Kidney (tissue), 14 donors: ENCODE results near the gene SCFD2. TPM values are rescaled to one million over a fixed set of nuclear protein-coding genes. Genes with fewer than 3 reads are reported as not detected.

Experiments
- DNase-seq, 5 donors: peaks; one replicate each; pipeline ENCODE4 v3.0.0-alpha.2; 2013 to 2020
- FAIRE-seq: peaks from 2 replicates; lab custom pipeline; 2012; peaks lifted over from hg19 to GRCh38; lab: Jason Lieb, UNC
- H3K27ac ChIP-seq, 2 donors: one replicate each; pipeline ENCODE4 v1.7.0; 2013; ENCODE audit warnings: low read depth in 2 of 2, low read length in 2 of 2, inconsistent platforms in 1 of 2
- H3K27me3 ChIP-seq: one replicate; pipeline ENCODE4 v1.7.1; 2013; ENCODE audit warnings: low read length, inconsistent platforms; ENCODE audit not compliant: control insufficient read depth, insufficient read depth
- H3K36me3 ChIP-seq, 3 donors: one replicate each; pipeline versions ENCODE4 v1.7.0 to v1.7.1; 2013; ENCODE audit warnings: low read length in 3 of 3, control low read depth in 1 of 3, inconsistent platforms in 1 of 3; ENCODE audit not compliant: insufficient read depth in 3 of 3, control insufficient read depth in 2 of 3
- H3K4me1 ChIP-seq, 3 donors: one replicate each; pipeline versions ENCODE4 v1.7.0 to v1.7.1; 2013; ENCODE audit warnings: low read length in 3 of 3, inconsistent platforms in 1 of 3, low read depth in 1 of 3; ENCODE audit not compliant: control insufficient read depth in 2 of 3, insufficient read depth in 2 of 3
- H3K4me3 ChIP-seq, 3 donors: one replicate each; pipeline versions ENCODE4 v1.7.0 to v1.8.1; 2013; ENCODE audit warnings: low read length in 3 of 3, control low read depth in 1 of 3, inconsistent platforms in 1 of 3
- H3K9ac ChIP-seq, 3 donors: one replicate each; pipeline versions ENCODE4 v1.7.0 to v1.7.1; 2013; ENCODE audit warnings: low read length in 3 of 3, control low read depth in 1 of 3, inconsistent platforms in 1 of 3
- H3K9me3 ChIP-seq, 3 donors: one replicate each; pipeline versions ENCODE4 v1.7.0 to v1.7.1; 2013; ENCODE audit warnings: low read length in 3 of 3, control low read depth in 1 of 3, inconsistent platforms in 1 of 3; ENCODE audit not compliant: control insufficient read depth in 2 of 3, insufficient read depth in 1 of 3
- intact Hi-C: fragments of 100-400 bp; cut with DNase I; formaldehyde crosslinking; loops from one replicate; pipeline ENCODE4 v1.11.1; 2022
- polyA plus RNA-seq: library from polyadenylated mRNA; stranded (reverse); fragments of 350-450 nt; fragmentation: Illumina TruSeq; extraction: RNeasy Lipid Tissue Mini Kit (QIAGEN cat#74804); gene quantifications from one replicate; pipeline ENCODE4 v1.2.3, GENCODE V29; 2014; ENCODE audit warnings: low read depth, low replicate concordance; ENCODE audit not compliant: insufficient read depth
- total RNA-seq: library from RNA; stranded (reverse); fragmentation: NEBNext Ultra II Directional; extraction: Animal tissue kit (Norgen Biotek cat#: 25700); gene quantifications from one replicate; pipeline ENCODE4 v1.2.1, GENCODE V29; 2021
- TF ChIP-seq, protein P1 (sequence below): IDR thresholded peaks from 3 replicates; pipeline ENCODE4 v1.5.1; 2012; ENCODE audit warnings: mild to moderate bottlenecking, moderate library complexity, borderline replicate concordance; ENCODE audit not compliant: insufficient read depth; ENCODE audit errors: extremely low read depth
- donor health status: control.
- donor health status: control.
- donor health status: control.
- donor health status: control.
- donor health status: control.
- donor health status: DM: yes; HTN: yes; CAD: no.
- donor health status: Normal renal cell carcinoma (clear cell type).

Gene SCFD2
- total and polyA plus RNA-seq, 2 donors from 2014 or later = 6.1 to 20.8 TPM

DNA sequence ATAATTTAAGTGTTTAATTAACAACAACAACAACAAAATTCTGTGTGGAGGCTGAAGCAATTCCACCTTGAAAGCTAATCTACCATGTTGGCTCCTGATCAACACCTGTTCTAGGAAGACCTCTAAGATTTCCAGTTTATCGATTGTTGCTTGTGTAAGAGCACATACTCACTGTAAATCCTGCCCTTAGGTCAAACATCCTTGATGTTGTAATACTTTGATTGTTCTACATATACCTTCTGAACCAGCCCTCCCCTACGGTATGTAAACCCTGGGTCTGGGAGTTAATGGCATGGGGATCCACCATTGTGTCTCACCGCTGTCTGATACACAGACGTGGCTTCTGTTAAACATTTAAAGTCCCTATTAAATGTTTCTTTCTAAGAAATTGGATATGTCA lies 430.5 kb downstream of the SCFD2 start:
- TF ChIP-seq, protein P1, sequence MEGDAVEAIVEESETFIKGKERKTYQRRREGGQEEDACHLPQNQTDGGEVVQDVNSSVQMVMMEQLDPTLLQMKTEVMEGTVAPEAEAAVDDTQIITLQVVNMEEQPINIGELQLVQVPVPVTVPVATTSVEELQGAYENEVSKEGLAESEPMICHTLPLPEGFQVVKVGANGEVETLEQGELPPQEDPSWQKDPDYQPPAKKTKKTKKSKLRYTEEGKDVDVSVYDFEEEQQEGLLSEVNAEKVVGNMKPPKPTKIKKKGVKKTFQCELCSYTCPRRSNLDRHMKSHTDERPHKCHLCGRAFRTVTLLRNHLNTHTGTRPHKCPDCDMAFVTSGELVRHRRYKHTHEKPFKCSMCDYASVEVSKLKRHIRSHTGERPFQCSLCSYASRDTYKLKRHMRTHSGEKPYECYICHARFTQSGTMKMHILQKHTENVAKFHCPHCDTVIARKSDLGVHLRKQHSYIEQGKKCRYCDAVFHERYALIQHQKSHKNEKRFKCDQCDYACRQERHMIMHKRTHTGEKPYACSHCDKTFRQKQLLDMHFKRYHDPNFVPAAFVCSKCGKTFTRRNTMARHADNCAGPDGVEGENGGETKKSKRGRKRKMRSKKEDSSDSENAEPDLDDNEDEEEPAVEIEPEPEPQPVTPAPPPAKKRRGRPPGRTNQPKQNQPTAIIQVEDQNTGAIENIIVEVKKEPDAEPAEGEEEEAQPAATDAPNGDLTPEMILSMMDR = no peak
- Histone ChIP-seq H3K9ac (no peak overlapping the region), H3K36me3 (no peaks in the 10 kb centered on the region), H3K27ac (no peak overlapping the region), H3K4me1 (no peaks in the 10 kb centered on the region), H3K27me3 (no peaks in the 10 kb centered on the region), H3K9me3 (no peaks in the 10 kb centered on the region), H3K4me3 (no peak overlapping the region)
- FAIRE-seq = no peak
- intact Hi-C loops = no loop called here
- DNase-seq = no peak

DNA sequence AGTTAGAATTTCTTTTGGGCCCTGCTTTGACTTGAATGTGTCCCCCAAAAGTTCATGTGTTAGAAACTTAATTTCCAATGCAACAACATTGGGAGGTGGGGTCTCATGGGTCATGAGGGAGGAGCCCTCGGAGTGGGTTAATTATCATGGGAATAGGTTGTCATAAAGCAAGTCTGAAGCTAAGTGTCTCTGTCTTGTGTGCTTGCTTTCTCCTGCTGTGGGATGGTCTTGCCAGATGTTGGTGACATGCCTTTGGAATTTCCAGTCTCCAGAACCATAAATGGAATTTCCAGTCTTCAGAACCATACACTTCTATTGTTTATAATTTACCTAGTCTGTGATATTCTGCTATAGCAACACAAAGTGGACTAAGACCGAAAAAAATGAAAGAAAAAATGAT lies 432.1 kb downstream of the SCFD2 start:
- Histone ChIP-seq H3K4me3 (no peak overlapping the region), H3K9me3 (no peaks in the 10 kb centered on the region), H3K36me3 (no peaks in the 10 kb centered on the region), H3K9ac (no peak overlapping the region), H3K27me3 (no peaks in the 10 kb centered on the region), H3K4me1 (no peaks in the 10 kb centered on the region), H3K27ac (no peak overlapping the region)
- DNase-seq = no peak
- no peak for FAIRE-seq
- intact Hi-C loops = no loop called here
- TF ChIP-seq, protein P1 = no peak

DNA sequence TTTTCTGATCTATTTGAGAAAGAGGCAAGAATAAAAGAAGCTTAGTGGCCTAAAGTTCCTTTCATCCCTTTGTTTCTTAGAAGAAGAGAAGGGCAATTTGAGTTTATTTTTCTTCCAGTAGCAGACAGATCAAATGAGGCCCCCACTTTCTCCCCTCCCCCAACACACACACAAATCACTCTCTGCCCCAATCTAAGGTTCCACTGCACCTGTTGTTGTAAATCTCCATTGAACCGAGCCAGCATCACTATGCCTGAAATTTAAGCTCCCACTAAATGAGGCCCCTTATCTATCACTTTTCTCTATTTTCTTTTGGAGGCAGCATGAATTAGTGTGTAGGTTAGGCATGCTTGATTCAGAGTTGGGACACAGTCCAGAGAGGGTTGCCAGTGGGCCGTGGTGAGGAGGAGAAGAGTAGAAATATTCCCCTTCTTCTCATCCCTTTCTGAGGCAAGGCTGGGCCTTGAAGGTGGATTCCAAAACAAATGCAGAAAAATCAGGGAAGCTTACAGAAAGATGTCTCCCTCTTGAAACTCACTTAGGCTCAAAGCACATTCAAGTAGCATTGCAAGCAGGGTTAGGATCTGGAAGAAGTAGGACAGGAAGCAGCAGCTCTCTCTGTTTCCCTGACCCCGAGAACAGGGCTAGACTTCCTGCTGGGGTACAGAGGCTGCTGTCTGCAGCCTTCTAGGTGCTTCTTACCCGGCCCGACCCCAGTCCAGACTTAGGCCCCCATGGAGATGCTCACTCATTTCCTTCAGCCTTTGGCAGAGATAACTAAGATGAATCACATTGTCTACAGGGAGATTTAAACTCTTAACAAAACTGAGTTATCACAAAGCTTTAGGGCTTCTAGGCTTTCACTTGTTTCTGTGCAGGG lies 433.0 kb downstream of the SCFD2 start:
- intact Hi-C loops = no loop called here

More for the DNA sequence above, 433.0 kb downstream of the SCFD2 start:
- Histone ChIP-seq H3K4me1 (no peaks in the 10 kb centered on the region), H3K9me3 (no peaks in the 10 kb centered on the region), H3K27ac (no peak overlapping the region), H3K4me3 (no peak overlapping the region), H3K27me3 (no peaks in the 10 kb centered on the region), H3K36me3 (no peaks in the 10 kb centered on the region), H3K9ac (no peak overlapping the region)
- TF ChIP-seq, protein P1 = no peak
- FAIRE-seq (no peak), DNase-seq (peak in 3 of 5 donors; percentile 59 to 75 (median 73))
